CD1c-positive myeloid dendritic cell (primary cell): ENCODE measurements around the gene TTC23.

ENCODE experiments used
- DNase-seq: peaks from one replicate; pipeline ENCODE4 v3.0.0-alpha.2; 2016; ENCODE audit errors: extremely low spot score

TTC23 gene

DNA sequence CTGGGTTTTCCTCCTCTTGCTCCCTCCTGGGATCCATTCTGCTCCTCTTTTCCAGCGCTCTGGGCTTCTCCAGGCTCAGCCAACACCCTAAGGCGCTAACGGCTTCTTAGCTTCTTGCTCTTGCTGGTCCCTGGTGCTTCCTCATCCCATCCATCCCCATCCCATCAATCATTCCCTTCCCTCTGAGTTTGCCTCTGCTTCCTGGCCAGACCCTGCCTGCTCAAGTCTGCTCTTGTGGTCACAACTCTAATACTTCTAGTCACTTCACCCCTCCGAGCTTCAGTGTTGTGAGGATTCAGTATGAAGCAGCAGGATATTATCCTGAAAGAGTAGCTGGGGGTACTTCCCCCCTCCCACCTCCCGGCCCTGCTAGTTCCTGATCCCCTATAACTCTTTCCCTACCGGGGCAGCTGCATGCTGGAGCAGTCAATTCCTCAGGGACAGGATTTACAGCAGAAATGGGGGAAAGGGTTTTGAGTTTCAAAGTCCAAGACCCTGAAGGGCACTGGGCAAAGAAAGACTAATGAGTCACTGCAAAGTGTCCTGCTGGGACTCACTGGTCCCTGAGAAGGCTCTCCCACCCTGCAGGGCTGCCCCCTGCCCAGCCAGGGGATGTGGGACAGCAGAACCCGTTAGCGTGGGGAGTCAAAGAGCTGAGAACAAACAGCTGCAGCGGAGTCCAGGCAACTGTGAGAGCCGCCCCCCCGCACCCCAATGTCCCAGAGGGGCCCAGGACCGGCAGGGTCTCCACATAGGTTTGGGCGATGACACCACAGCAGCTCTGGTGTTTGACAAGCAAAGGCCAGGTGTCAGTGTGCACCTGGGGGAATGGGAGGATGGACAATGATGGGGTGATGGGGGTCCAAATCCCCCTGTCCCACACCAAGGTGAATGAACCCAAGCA is 146.8 kb downstream of the TTC23 start:
- DNase-seq: no peak

DNA sequence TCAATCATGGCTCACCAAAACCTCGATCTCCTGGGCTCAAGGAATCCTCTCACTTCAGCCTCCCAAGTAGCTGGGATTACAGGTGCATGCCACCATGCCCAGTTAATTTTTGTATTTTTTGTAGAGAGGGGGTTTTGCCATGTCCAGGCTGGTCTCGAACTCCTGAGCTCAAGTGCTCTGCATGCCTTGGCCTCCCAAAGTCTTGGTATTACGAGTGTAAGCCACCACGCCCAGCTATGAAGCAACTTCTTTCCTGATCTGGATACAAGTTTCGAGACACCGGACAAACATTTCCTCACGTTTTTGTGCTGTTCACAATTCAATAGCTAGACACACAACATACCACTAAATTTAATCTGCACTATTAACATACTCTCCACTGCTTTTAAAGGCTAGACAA is 147.9 kb downstream of the TTC23 start:
- no peak for DNase-seq

- DNase-seq: peak; percentile 44
These were observed 148.9 kb downstream of the TTC23 start for GRCh38 chr15:99100245-99101173.

DNA sequence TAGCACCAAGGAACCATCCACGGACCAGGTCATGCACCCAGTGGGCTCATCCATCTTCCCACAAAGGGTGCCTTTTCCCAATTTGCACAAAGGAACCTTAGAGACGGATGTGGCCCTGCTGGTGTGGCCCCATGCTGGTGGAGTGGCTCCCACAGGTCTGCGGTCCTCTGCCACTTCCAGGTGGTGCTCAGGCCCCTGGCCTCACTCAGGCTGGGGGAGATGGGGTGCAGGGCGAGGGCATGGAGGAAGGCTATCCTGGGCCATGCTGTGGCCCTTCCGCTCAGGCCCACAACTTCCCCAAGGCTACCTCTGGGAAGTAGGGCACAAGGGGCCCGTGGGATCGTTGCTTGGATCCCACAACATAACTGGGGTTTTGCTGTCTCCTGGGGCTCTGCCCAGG is 149.7 kb downstream of the TTC23 start:
- no peak for DNase-seq

DNA sequence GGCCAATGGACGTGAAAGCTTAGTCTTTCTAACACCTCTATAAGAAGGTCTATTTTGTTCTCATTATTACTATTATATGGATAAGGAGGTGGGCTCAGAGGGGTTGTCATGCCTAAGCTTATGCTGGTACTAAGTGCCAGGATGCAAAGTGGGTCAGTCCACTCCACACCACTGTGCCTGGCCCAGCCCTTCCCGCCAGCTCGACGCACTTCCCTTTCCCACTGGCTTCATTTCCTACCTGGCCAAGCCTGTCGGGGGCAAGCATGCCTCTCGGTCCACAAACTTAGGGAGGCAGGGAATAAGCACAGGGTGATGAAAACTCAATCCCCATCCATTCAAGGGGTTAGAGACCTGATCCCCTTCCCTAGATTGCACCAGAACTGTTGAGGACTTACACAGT is 150.4 kb downstream of the TTC23 start:
- no peak for DNase-seq

GRCh38 chr15:99098426-99098825 is 151.0 kb downstream of the TTC23 start:
- DNase-seq: no peak

- DNase-seq: no peak
These were observed 151.7 kb downstream of the TTC23 start for GRCh38 chr15:99097441-99098410.

GRCh38 chr15:99096894-99097426 is 152.4 kb downstream of the TTC23 start:
- DNase-seq: no peak

DNA sequence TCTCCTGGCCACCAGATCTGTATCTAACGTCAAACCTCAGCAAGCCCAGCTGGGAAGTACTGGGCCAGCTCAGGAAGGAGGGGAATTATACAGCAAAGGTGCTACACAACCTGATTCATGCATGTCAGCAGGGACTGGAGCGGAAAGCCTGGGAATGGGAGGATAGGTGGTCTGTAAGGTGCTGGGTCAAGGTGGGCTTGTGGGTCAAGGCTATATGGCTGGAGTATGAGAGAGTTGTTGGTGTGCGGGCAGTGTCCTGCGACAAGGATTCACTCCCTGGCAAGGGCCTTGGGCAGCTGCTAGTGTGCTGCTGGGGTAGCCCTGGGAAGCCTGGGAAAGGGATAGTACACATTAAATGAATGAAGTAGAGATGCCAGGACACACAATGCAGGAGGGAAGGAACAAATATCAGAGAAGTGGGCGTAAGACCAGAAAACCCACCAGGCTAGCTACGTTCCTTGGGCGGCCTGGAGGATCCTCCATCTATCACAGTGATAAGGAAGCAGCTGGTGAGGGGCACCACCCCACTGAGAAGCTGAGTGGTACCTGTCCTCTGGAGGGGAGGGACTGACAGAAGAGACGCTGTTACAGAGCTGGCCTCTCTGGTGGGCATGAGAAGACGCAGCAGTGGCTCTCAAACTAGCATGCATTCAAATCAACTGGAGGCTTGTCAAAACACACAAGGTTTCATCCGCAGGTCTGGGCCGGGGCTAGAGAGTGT is 153.0 kb downstream of the TTC23 start:
- DNase-seq: no peak

- DNase-seq: no peak
These were observed 153.8 kb downstream of the TTC23 start for GRCh38 chr15:99095626-99096025.

DNA sequence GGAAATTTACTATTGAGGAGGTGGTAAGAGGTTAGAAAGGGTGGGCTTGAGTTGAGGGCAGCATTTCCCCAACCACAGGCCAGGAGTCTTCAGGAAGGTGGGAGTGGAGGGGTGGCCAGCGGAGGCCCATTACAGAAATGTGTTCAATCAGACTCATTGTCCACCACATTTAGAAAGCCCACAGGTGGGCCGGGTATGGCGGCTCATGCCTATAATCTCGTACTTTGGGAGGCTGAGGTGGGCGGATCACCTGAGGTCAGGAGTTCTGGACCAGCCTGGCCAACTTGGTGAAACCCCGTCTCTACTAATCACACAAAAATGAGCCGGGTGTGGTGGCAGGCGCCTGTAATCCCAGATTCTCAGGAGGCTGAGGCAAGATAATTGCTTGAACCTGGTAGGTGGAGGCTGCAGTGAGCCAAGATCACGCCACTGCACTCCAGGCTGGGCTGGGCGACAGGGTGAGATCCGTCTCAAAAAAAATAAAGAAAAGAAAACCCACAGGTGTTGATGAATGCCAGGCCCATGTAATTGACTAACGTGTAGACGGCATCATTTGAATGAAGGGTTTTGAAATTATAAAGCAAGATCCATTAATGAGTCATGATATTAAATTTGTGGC is 156.7 kb downstream of the TTC23 start:
- no peak for DNase-seq

DNA sequence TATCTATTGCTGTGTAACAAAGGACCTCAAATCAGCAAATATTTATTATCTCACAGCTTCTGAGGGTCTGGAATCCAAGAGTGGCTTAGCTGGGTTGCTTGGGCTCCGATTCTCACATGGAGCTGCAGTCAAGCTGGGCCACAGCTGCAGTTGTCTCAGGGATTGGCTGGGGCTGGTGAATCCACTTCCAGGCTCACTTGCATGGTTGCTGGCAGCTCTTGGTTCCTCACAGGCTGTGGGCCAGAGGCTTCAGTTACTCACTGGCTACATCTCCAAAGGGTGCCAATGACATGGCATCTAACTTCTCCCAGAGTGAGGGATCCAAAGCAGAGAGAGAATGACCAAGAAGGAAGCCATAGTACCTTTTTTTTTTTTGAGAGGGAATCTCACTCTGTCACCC is 158.4 kb downstream of the TTC23 start:
- no peak for DNase-seq

DNA sequence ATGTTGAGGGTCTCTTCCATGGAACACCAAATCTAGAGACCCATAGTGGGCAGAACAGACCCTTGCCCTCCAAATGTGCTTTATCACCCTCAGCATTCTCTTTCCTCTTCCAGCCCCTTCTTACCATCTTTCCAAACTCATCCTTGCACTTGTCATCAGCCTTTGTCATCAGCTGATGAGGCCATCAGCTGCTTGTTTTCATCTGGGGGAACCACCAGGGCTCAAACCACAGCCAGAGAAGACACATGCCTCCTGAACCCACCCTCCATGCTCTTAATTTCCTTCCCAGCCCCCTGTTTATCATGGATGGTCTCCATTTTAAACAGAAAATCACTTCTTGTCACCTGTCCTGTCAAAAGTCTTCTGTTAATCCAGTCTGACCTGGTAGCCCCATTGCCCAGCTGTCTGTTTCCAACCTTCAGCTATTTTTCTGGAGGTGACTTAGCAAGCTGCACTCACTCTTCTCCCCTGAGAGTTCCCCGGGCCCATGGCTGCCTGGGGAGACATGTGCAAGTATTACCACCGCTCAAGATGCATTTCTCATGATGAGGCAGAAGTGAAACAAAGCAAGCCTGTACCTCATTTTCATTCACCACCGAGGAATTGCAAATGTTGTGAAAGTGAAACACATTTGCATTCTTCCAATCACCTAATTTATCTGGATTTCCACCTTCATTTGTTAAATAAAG is 159.2 kb downstream of the TTC23 start:
- DNase-seq: no peak

GRCh38 chr15:99087405-99087943 is 161.9 kb downstream of the TTC23 start:
- DNase-seq: no peak

DNA sequence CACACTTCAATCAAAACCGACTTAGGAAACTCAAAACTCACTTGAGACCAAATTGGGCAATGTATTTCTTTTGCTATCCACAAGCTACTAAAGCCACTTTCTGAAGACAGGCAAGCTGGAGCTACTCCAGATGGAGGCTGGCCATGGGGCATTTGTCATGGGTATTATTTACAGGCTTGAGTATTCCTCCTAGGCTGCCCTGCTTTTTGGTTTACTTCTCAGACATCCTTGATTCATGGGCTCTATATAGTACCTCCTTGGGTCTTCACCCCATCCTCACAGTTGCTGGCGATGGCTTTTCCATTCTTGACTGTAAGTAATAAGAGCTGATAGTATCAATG is 163.1 kb downstream of the TTC23 start:
- no peak for DNase-seq
